Astrocyte (in vitro differentiated cells and primary cell): ENCODE measurements around the gene ECSCR. TPM values are rescaled to one million over a fixed set of nuclear protein-coding genes. Genes with fewer than 3 reads are reported as not detected.

Experiments
- DNase-seq: peaks from one replicate; pipeline ENCODE4 v3.0.0-alpha.2; 2010; ENCODE audit warnings: low read depth
- FAIRE-seq: peaks from 2 replicates; lab custom pipeline; 2011; peaks lifted over from hg19 to GRCh38; lab: Jason Lieb, UNC
- H2AFZ ChIP-seq: 2 replicates; pipeline ENCODE4 v1.6.0; 2012; ENCODE audit warnings: low read depth, low read length, inconsistent platforms
- H3K27ac ChIP-seq: 2 replicates; pipeline ENCODE4 v1.5.1; 2011; ENCODE audit warnings: low read depth, low read length, inconsistent platforms
- H3K27me3 ChIP-seq: 2 replicates; pipeline ENCODE4 v1.6.0; 2011; ENCODE audit warnings: low read length, inconsistent platforms; ENCODE audit not compliant: insufficient read depth
- H3K36me3 ChIP-seq: 2 replicates; pipeline ENCODE4 v1.5.1; 2011; ENCODE audit warnings: low read length, inconsistent platforms; ENCODE audit not compliant: insufficient read depth
- H3K4me1 ChIP-seq: 2 replicates; pipeline ENCODE4 v1.5.1; 2011; ENCODE audit warnings: low read length, inconsistent platforms; ENCODE audit not compliant: insufficient read depth
- H3K4me2 ChIP-seq: 2 replicates; pipeline ENCODE4 v1.6.0; 2012; ENCODE audit warnings: low read length, inconsistent platforms
- H3K4me3 ChIP-seq: 2 replicates; pipeline ENCODE4 v1.5.1; 2011; ENCODE audit warnings: low read depth, mild to moderate bottlenecking, low read length, inconsistent platforms; ENCODE audit not compliant: insufficient read depth
- H3K79me2 ChIP-seq: 2 replicates; pipeline ENCODE4 v1.6.0; 2012; ENCODE audit warnings: mild to moderate bottlenecking, low read length, inconsistent platforms; ENCODE audit not compliant: insufficient read depth
- H3K9ac ChIP-seq: 2 replicates; pipeline ENCODE4 v1.6.0; 2012; ENCODE audit warnings: mild to moderate bottlenecking, low read length, inconsistent platforms
- H3K9me3 ChIP-seq: 2 replicates; pipeline ENCODE4 v1.5.1; 2012; ENCODE audit warnings: low read depth, mild to moderate bottlenecking, low read length, inconsistent platforms; ENCODE audit not compliant: insufficient read depth
- H4K20me1 ChIP-seq: 2 replicates; pipeline ENCODE4 v1.6.0; 2012; ENCODE audit warnings: low read length, inconsistent platforms; ENCODE audit not compliant: insufficient read depth
- H3K27ac Mint-ChIP-seq: one replicate; pipeline ENCODE4 v1.8.0; 2021; ENCODE audit warnings: mild to moderate bottlenecking, mixed read lengths; ENCODE audit not compliant: unreplicated experiment
- H3K27me3 Mint-ChIP-seq: one replicate; pipeline ENCODE4 v1.8.0; 2021; ENCODE audit warnings: low read depth, mixed read lengths; ENCODE audit not compliant: unreplicated experiment
- H3K36me3 Mint-ChIP-seq: one replicate; pipeline ENCODE4 v1.8.0; 2021; ENCODE audit warnings: low read depth, mixed read lengths; ENCODE audit not compliant: unreplicated experiment
- H3K4me1 Mint-ChIP-seq: one replicate; pipeline ENCODE4 v1.8.0; 2021; ENCODE audit warnings: low read depth, mixed read lengths; ENCODE audit not compliant: unreplicated experiment
- H3K4me3 Mint-ChIP-seq: one replicate; pipeline ENCODE4 v1.8.0; 2021; ENCODE audit warnings: mild to moderate bottlenecking, moderate library complexity, mixed read lengths; ENCODE audit not compliant: unreplicated experiment
- H3K9me3 Mint-ChIP-seq: one replicate; pipeline ENCODE4 v1.8.0; 2021; ENCODE audit warnings: mild to moderate bottlenecking, mixed read lengths; ENCODE audit not compliant: unreplicated experiment
- CTCF ChIP-seq: IDR thresholded peaks from 2 replicates; pipeline ENCODE4 v1.5.1; 2011; ENCODE audit warnings: low read depth, mild to moderate bottlenecking, inconsistent platforms, low read length, moderate library complexity; ENCODE audit not compliant: insufficient read depth
- EZH2 ChIP-seq: IDR thresholded peaks from 2 replicates; pipeline ENCODE4 v1.6.1; 2012; ENCODE audit warnings: mild to moderate bottlenecking, low read length, inconsistent platforms; ENCODE audit not compliant: insufficient read depth
- total RNA-seq: library from RNA; stranded (reverse); gene quantifications from 2 replicates; pipeline ENCODE4 v1.2.1, GENCODE V29; 2021

ECSCR gene
- total RNA-seq, 1 donor from 2014 or later = 1.00 TPM

GRCh38 chr5:139461176-139461575 lies 1.4 kb downstream of the ECSCR start:
- H3K27ac Mint-ChIP-seq = no peak overlapping the region
- H3K36me3 Mint-ChIP-seq = no peaks in the 10 kb centered on the region
- H2AFZ ChIP-seq = peak overlapping the region; percentile 9
- no peaks in the 10 kb centered on the region for H3K9me3 Mint-ChIP-seq
- peaks cover 6% of the 10 kb centered on the region for H3K27me3 Mint-ChIP-seq
- H3K27ac ChIP-seq = peak overlapping the region; percentile 96
- FAIRE-seq (no peak), DNase-seq (no peak)
- no peaks in the 10 kb centered on the region for H3K79me2 ChIP-seq
- TF ChIP-seq CTCF (no peak), EZH2 (no peak)
- peaks cover 31% of the 10 kb centered on the region for H3K4me1 Mint-ChIP-seq
- no peak overlapping the region for H3K4me3 Mint-ChIP-seq
- H3K36me3 ChIP-seq = no peaks in the 10 kb centered on the region
- H3K4me2 ChIP-seq = peak overlapping the region; percentile 77
- H3K4me3 ChIP-seq = peak overlapping the region; percentile 47
- no peaks in the 10 kb centered on the region for H3K27me3 ChIP-seq
- no peaks in the 10 kb centered on the region for H3K9me3 ChIP-seq
- H3K4me1 ChIP-seq = peaks cover 51% of the 10 kb centered on the region
- H3K9ac ChIP-seq = peak overlapping the region; percentile 69
- no peaks in the 10 kb centered on the region for H4K20me1 ChIP-seq

GRCh38 chr5:139460455-139460854 lies 2.1 kb downstream of the ECSCR start:
- H3K27ac Mint-ChIP-seq = peak overlapping the region; percentile 41
- H2AFZ ChIP-seq = no peak overlapping the region
- FAIRE-seq = no peak

More at GRCh38 chr5:139460455-139460854, 2.1 kb downstream of the ECSCR start:
- Mint-ChIP-seq H3K27me3 (peaks cover 6% of the 10 kb centered on the region), H3K36me3 (no peaks in the 10 kb centered on the region), H3K4me1 (peaks cover 31% of the 10 kb centered on the region), H3K9me3 (no peaks in the 10 kb centered on the region), H3K4me3 (no peak overlapping the region)
- H3K4me3 ChIP-seq = no peak overlapping the region
- H3K9ac ChIP-seq = peak overlapping the region; percentile 77
- H3K4me2 ChIP-seq = peak overlapping the region; percentile 77
- TF ChIP-seq EZH2 = no peak
- TF ChIP-seq CTCF = no peak
- peak; percentile 29 for DNase-seq
- H4K20me1 ChIP-seq = no peaks in the 10 kb centered on the region
- no peaks in the 10 kb centered on the region for H3K79me2 ChIP-seq
- H3K27ac ChIP-seq = peak overlapping the region; percentile 96
- no peaks in the 10 kb centered on the region for H3K27me3 ChIP-seq
- peaks cover 51% of the 10 kb centered on the region for H3K4me1 ChIP-seq
- H3K36me3 ChIP-seq = no peaks in the 10 kb centered on the region
- H3K9me3 ChIP-seq = no peaks in the 10 kb centered on the region
